HepG2 (cell line): ENCODE results near the gene FYB1. TPM values are rescaled to one million over a fixed set of nuclear protein-coding genes. Genes with fewer than 3 reads are reported as not detected.

ENCODE experiments used
- ATAC-seq: fragments of 200-7000 bp; cut with Tn5 transposase; 3 replicates; pipeline ENCODE4 v1.9.1; 2020; ENCODE audit warnings: mild to moderate bottlenecking, moderate library complexity
- BruUV-seq: library from RNA; stranded (reverse); fragments of 400-500 nt; replicated peaks from 2 replicates; lab custom pipeline; 2021; lab: Mats Ljungman, UMichigan
- CTCF ChIA-PET: fragments of 300-600 bp; formaldehyde crosslinking; extraction: SDS; loops from one replicate; lab custom pipeline; 2021; ENCODE audit warnings: low total read pairs, inconsistent platforms, low intra/inter-chr PET ratio; lab: Yijun Ruan, JAX
- POLR2A ChIA-PET: fragments of 350-600 bp; sonication (Branson Sonifier 250); formaldehyde crosslinking; loops from one replicate; lab custom pipeline; 2020; ENCODE audit warnings: antibody characterized with exemption, inconsistent platforms; lab: Yijun Ruan, JAX
- DNase-seq: peaks from one replicate; pipeline ENCODE4 v3.0.0-alpha.2; 2015; ENCODE audit warnings: low spot score
- FAIRE-seq: peaks from 3 replicates; lab custom pipeline; 2011; peaks lifted over from hg19 to GRCh38; lab: Jason Lieb, UNC
- H2AFZ ChIP-seq: one replicate; pipeline ENCODE4 v1.6.1; 2011; ENCODE audit warnings: low read length, inconsistent platforms
- H3K27ac ChIP-seq: fragments of 300-600 bp; 3 replicates; pipeline ENCODE4 v1.8.0; 2011; ENCODE audit warnings: mixed run types, mild to moderate bottlenecking, mixed read lengths, low read length, inconsistent platforms; ENCODE audit not compliant: insufficient read depth; ENCODE audit errors: extremely low read length
- H3K27me3 ChIP-seq, 2 experiments: fragments of 200-600 bp in 1 of 2; 2 replicates in 1 of 2; 3 replicates in 1 of 2; pipeline versions ENCODE4 v1.6.0 to v1.8.0; 2011; ENCODE audit warnings: low read length in 2 of 2, mild to moderate bottlenecking in 2 of 2, moderate library complexity in 2 of 2, inconsistent platforms in 1 of 2; ENCODE audit not compliant: insufficient read depth in 2 of 2, control insufficient read depth in 1 of 2
- H3K36me3 ChIP-seq, 2 experiments: fragments of 200-600 bp in 1 of 2; replicated peaks in 1 of 2; 2 replicates in 1 of 2; 3 replicates in 1 of 2; pipeline versions ENCODE4 v1.5.1 to v1.8.0; 2011; ENCODE audit warnings: low read length in 2 of 2, inconsistent platforms in 1 of 2; ENCODE audit not compliant: insufficient read depth in 2 of 2, control insufficient read depth in 1 of 2
- H3K4me1 ChIP-seq: 2 replicates; pipeline ENCODE4 v1.5.1; 2012; ENCODE audit warnings: low read length, inconsistent platforms; ENCODE audit not compliant: insufficient read depth
- H3K4me2 ChIP-seq: 2 replicates; pipeline ENCODE4 v1.6.0; 2011; ENCODE audit warnings: low read depth, low read length, inconsistent platforms
- H3K4me3 ChIP-seq, 3 experiments: fragments of 200-600 bp in 1 of 3; sonication (generic), shearing (Covaris generic) in 1 of 3; replicated peaks in 1 of 3; 2 replicates each; pipeline ENCODE4 v1.5.1; 2011 to 2016; ENCODE audit warnings: low read length in 3 of 3, inconsistent platforms in 2 of 3, low read depth in 2 of 3, mild to moderate bottlenecking in 2 of 3, control low read depth in 1 of 3, mixed read lengths in 1 of 3; ENCODE audit not compliant: insufficient read depth in 1 of 3
- H3K79me2 ChIP-seq: one replicate; pipeline ENCODE4 v1.6.1; 2011; ENCODE audit warnings: low read length, inconsistent platforms; ENCODE audit not compliant: insufficient read depth
- H3K9ac ChIP-seq: 2 replicates; pipeline ENCODE4 v1.6.0; 2011; ENCODE audit warnings: mild to moderate bottlenecking, low read depth, low read length, inconsistent platforms; ENCODE audit not compliant: insufficient read depth
- H3K9me3 ChIP-seq: 2 replicates; pipeline ENCODE4 v1.5.1; 2012; ENCODE audit warnings: mild to moderate bottlenecking, low read length
- H4K20me1 ChIP-seq: 2 replicates; pipeline ENCODE4 v1.6.0; 2011; ENCODE audit warnings: inconsistent platforms, mild to moderate bottlenecking, low read length, moderate library complexity; ENCODE audit not compliant: insufficient read depth
- ELF1 ChIP-seq: sonication (generic); formaldehyde crosslinking; IDR thresholded peaks from 2 replicates; pipeline ENCODE4 v1.4.0; 2020; ENCODE audit warnings: missing genetic modification reagents
- ELF3 ChIP-seq: IDR thresholded peaks from 2 replicates; pipeline ENCODE4 v1.6.1; 2016; ENCODE audit warnings: missing genetic modification reagents, missing compliant biosample characterization
- ETV5 ChIP-seq: IDR thresholded peaks from 2 replicates; pipeline ENCODE4 v1.6.1; 2018; ENCODE audit warnings: missing biosample characterization, missing genetic modification reagents, inconsistent platforms, borderline replicate concordance
- GTF3A ChIP-seq: sonication (generic); formaldehyde crosslinking; conservative IDR thresholded peaks from 2 replicates; pipeline ENCODE4 v1.4.0; 2020; ENCODE audit warnings: mild to moderate bottlenecking, missing genetic modification reagents
- HIVEP1 ChIP-seq: sonication (generic); formaldehyde crosslinking; IDR thresholded peaks from 2 replicates; pipeline ENCODE4 v1.4.0; 2020; ENCODE audit warnings: mild to moderate bottlenecking, missing genetic modification reagents
- HMGXB3 ChIP-seq: sonication (generic); formaldehyde crosslinking; IDR thresholded peaks from 2 replicates; pipeline ENCODE4 v1.4.0; 2020; ENCODE audit warnings: missing genetic modification reagents, borderline replicate concordance
- RFXANK ChIP-seq: IDR thresholded peaks from 2 replicates; pipeline ENCODE4 v1.6.1; 2016
- RXRA ChIP-seq: sonication (generic); formaldehyde crosslinking; IDR thresholded peaks from 2 replicates; pipeline ENCODE4 v1.5.1; 2020; ENCODE audit warnings: missing genetic modification reagents
- SOX13 ChIP-seq, 3 experiments: fragments of 450-650 bp in 1 of 3; sonication (generic) in 1 of 3; formaldehyde crosslinking in 1 of 3; IDR thresholded peaks in 2 of 3; conservative IDR thresholded peaks in 1 of 3; 2 replicates each; pipeline versions ENCODE4 v1.5.0 to v1.6.1; 2016 to 2020; ENCODE audit warnings: antibody characterized with exemption in 1 of 3, mild to moderate bottlenecking in 1 of 3, missing compliant biosample characterization in 1 of 3, missing genetic modification reagents in 1 of 3, moderate library complexity in 1 of 3
- TBX2 ChIP-seq: sonication (generic); formaldehyde crosslinking; IDR thresholded peaks from 2 replicates; pipeline ENCODE4 v1.5.0; 2020; ENCODE audit warnings: missing genetic modification reagents, mild to moderate bottlenecking, borderline replicate concordance
- THAP7 ChIP-seq: sonication (generic); formaldehyde crosslinking; IDR thresholded peaks from 2 replicates; pipeline ENCODE4 v1.8.1; 2023; ENCODE audit warnings: mild to moderate bottlenecking, missing genetic modification reagents
- ZMAT3 ChIP-seq: sonication (generic); formaldehyde crosslinking; conservative IDR thresholded peaks from 2 replicates; pipeline ENCODE4 v1.7.0; 2021; ENCODE audit warnings: missing genetic modification reagents
- ZMYM4 ChIP-seq: sonication (generic); formaldehyde crosslinking; IDR thresholded peaks from 2 replicates; pipeline ENCODE4 v1.8.1; 2023; ENCODE audit warnings: mild to moderate bottlenecking, missing genetic modification reagents
- ZNF451 ChIP-seq: sonication (generic); formaldehyde crosslinking; IDR thresholded peaks from 2 replicates; pipeline ENCODE4 v1.5.0; 2020; ENCODE audit warnings: mild to moderate bottlenecking, missing genetic modification reagents
- ZNF740 ChIP-seq: sonication (generic); formaldehyde crosslinking; IDR thresholded peaks from 2 replicates; pipeline ENCODE4 v1.4.0; 2020; ENCODE audit warnings: missing genetic modification reagents
- ZNF879 ChIP-seq: sonication (generic); formaldehyde crosslinking; IDR thresholded peaks from 2 replicates; pipeline ENCODE4 v1.8.1; 2023; ENCODE audit warnings: missing genetic modification reagents
- ZSCAN22 ChIP-seq: sonication (generic); formaldehyde crosslinking; IDR thresholded peaks from 2 replicates; pipeline ENCODE4 v1.4.0; 2020; ENCODE audit warnings: mild to moderate bottlenecking, missing genetic modification reagents
- WGBS: methylation state at CpG from one replicate; pipeline ENCODE4 v1.1.6; 2017; ENCODE audit warnings: low lambda C conversion rate; 5-methylcytosine and 5-hydroxymethylcytosine counted together
- in situ Hi-C: cut with HindIII; loops from 2 replicates; pipeline ENCODE4 v1.10.0; 2017; ENCODE audit warnings: low pct_unique_long_range_greater_than_20kb; ENCODE audit not compliant: extremely low pct_ligation_motif_present
- intact Hi-C: fragments of 100-400 bp; cut with micrococcal nuclease; formaldehyde crosslinking; loops from one replicate; pipeline ENCODE4 v1.10.0; 2022; ENCODE audit not compliant: unreplicated experiment
- polyA plus RNA-seq, 8 experiments: library from polyadenylated mRNA; depleted of rRNA in 3 of 8; stranded (reverse) in 7 of 8; unstranded in 1 of 8; fragments of >200 nt; fragmentation: Illumina TruSeq in 4 of 8; extraction: Trizol in 4 of 8; gene quantifications; 2 replicates each; pipeline versions ENCODE4 v1.2.1 to v1.2.3, GENCODE V29; 2011 to 2016; ENCODE audit warnings: low read depth in 4 of 8, missing spikeins in 1 of 8, mixed read lengths in 1 of 8; ENCODE audit not compliant: insufficient read depth in 1 of 8
- total RNA-seq, 5 experiments: library from RNA; depleted of rRNA; stranded (reverse); fragments of >200 nt; fragmentation: Illumina TruSeq; extraction: Trizol; gene quantifications; 2 replicates each; pipeline ENCODE4 v1.2.3, GENCODE V29; 2016; ENCODE audit warnings: low read depth in 1 of 5
- TF ChIP-seq, protein P1 (sequence below): sonication (generic); formaldehyde crosslinking; IDR thresholded peaks from 2 replicates; pipeline ENCODE4 v1.8.0; 2022; ENCODE audit warnings: missing genetic modification reagents, low read depth, mild to moderate bottlenecking, borderline replicate concordance

FYB1 gene
- total and polyA plus RNA-seq, 2 of the 13 experiments (the other 11 are each of a cell fraction or from before 2014, with no cell fraction given): 0.03 TPM; not detected in 1

- H3K9me3 ChIP-seq: no peaks in the 10 kb centered on the region
- intact Hi-C loops: no loop called here
- no peaks in the 10 kb centered on the region for H3K36me3 ChIP-seq
- TF ChIP-seq ZMYM4 (CRISPR knock-in tag) (no peak), HIVEP1 (CRISPR knock-in tag) (no peak), HMGXB3 (CRISPR knock-in tag) (no peak), TBX2 (CRISPR knock-in tag) (no peak), SOX13 (IDR thresholded peaks at IDR 0.05) (no peak), SOX13 (CRISPR knock-in tag; conservative IDR thresholded peaks at IDR 0.05 in 1 of 2, IDR thresholded peaks at IDR 0.05 in 1 of 2) (no peak), ELF1 (CRISPR knock-in tag) (no peak), ZSCAN22 (CRISPR knock-in tag) (no peak), ETV5 (no peak), RFXANK (CRISPR knock-in tag) (no peak), ZMAT3 (no peak), RXRA (CRISPR knock-in tag) (no peak), ZNF451 (no peak), GTF3A (no peak), ELF3 (CRISPR knock-in tag) (no peak), ZNF740 (CRISPR knock-in tag) (no peak), ZNF879 (CRISPR knock-in tag) (no peak), THAP7 (CRISPR knock-in tag) (no peak)
- TF ChIP-seq, protein P1, sequence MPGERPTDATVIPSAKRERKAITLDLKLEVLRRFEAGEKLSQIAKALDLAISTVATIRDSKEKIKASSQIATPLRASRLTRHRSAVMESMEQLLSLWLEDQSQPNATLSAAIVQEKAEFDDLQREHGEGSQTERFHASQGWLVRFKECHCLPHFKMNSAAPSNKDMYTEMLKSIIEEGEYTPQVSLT (CRISPR knock-in tag): no peak
- 40% methylated on average over 2 of the region's 2 CpGs for WGBS
- no peak overlapping the region for H3K9ac ChIP-seq
- H3K27ac ChIP-seq: no peak overlapping the region
- H3K27me3 ChIP-seq: no peaks in the 10 kb centered on the region; a peak in 1 of 5 replicates
- no peak overlapping the region for H3K4me2 ChIP-seq
- ATAC-seq: no peak
- FAIRE-seq: no peak
- in situ Hi-C loops: no loop called here
- H3K4me1 ChIP-seq: no peaks in the 10 kb centered on the region
- no peaks in the 10 kb centered on the region for H4K20me1 ChIP-seq
- no peak overlapping the region for H3K4me3 ChIP-seq
- no peak for DNase-seq
- BruUV-seq: no TSS peak
- POLR2A ChIA-PET: no interaction called here
- no peaks in the 10 kb centered on the region for H3K79me2 ChIP-seq
- no peak overlapping the region for H2AFZ ChIP-seq
- CTCF ChIA-PET: no interaction called here
Measured at GRCh38 chr5:39117401-39117800, 102.0 kb downstream of the FYB1 start.
